GM18499 (cell line): ENCODE measurements around the gene GOLGA6L26.
"Not testable (repeated sequence)": the region's sequence is repeated elsewhere in the genome, so short reads cannot be mapped to it uniquely, and the experiment has no call there.

ENCODE experiments used
- ATAC-seq: cut with Tn5 transposase; IDR thresholded peaks from one replicate; pipeline ENCODE4 v1.9.1; 2021; ENCODE audit warnings: moderate number of reproducible peaks; ENCODE audit not compliant: insufficient read depth, unreplicated experiment

GOLGA6L26 gene

GRCh38 chr15:23334096-23334495 lies at the start of gene GOLGA6L26:
GOLGA6L26 (minus strand) TSS chr15:23334196; CDS start chr15:23334135, 61 bp downstream.
- ATAC-seq = not testable (repeated sequence)

- ATAC-seq = not testable (repeated sequence)
Measured at GRCh38 chr15:23381192-23381591, 47.2 kb upstream of the GOLGA6L26 start.

- ATAC-seq = not testable (repeated sequence)
Measured at GRCh38 chr15:23380700-23381099, 46.7 kb upstream of the GOLGA6L26 start.

GRCh38 chr15:23378946-23379345 lies 45.0 kb upstream of the GOLGA6L26 start:
- ATAC-seq = not testable (repeated sequence)

GRCh38 chr15:23374226-23374625 lies 40.2 kb upstream of the GOLGA6L26 start:
- not testable (repeated sequence) for ATAC-seq

- ATAC-seq = not testable (repeated sequence)
Measured at GRCh38 chr15:23372891-23373600, 39.0 kb upstream of the GOLGA6L26 start.

- ATAC-seq = no peak
Measured at GRCh38 chr15:23372284-23372683, 38.3 kb upstream of the GOLGA6L26 start.

- ATAC-seq = not testable (repeated sequence)
Measured at GRCh38 chr15:23371868-23372267, 37.9 kb upstream of the GOLGA6L26 start.

GRCh38 chr15:23371134-23371533 lies 37.1 kb upstream of the GOLGA6L26 start:
- ATAC-seq = not testable (repeated sequence)

GRCh38 chr15:23370578-23370977 lies 36.6 kb upstream of the GOLGA6L26 start:
- ATAC-seq = no peak

GRCh38 chr15:23364261-23364660 lies 30.3 kb upstream of the GOLGA6L26 start:
- ATAC-seq = not testable (repeated sequence)

GRCh38 chr15:23362622-23363021 lies 28.6 kb upstream of the GOLGA6L26 start:
- not testable (repeated sequence) for ATAC-seq

GRCh38 chr15:23354448-23354847 lies 20.5 kb upstream of the GOLGA6L26 start, which contains the start of gene GOLGA8S:
GOLGA8S (plus strand) TSS chr15:23354748; CDS start chr15:23354810, 62 bp downstream.
- not testable (repeated sequence) for ATAC-seq

GRCh38 chr15:23311233-23311632 lies 22.8 kb downstream of the GOLGA6L26 start:
- not testable (repeated sequence) for ATAC-seq

GRCh38 chr15:23305921-23306320 lies 28.1 kb downstream of the GOLGA6L26 start:
- ATAC-seq = not testable (repeated sequence)

GRCh38 chr15:23304805-23305204 lies 29.2 kb downstream of the GOLGA6L26 start:
- ATAC-seq = not testable (repeated sequence)

- ATAC-seq = not testable (repeated sequence)
Measured at GRCh38 chr15:23304267-23304666, 29.7 kb downstream of the GOLGA6L26 start.

GRCh38 chr15:23303654-23304053 lies 30.3 kb downstream of the GOLGA6L26 start:
- ATAC-seq = not testable (repeated sequence)

GRCh38 chr15:23303246-23303645 lies 30.8 kb downstream of the GOLGA6L26 start:
- not testable (repeated sequence) for ATAC-seq
